SK-N-DZ (cell line): ENCODE measurements around the gene SDCCAG8. TPM values are rescaled to one million over a fixed set of nuclear protein-coding genes. Genes with fewer than 3 reads are reported as not detected.
A peak's percentile ranks its signal among the peaks of the same experiment; 100 is the strongest.
"Not testable (repeated sequence)": the region's sequence is repeated elsewhere in the genome, so short reads cannot be mapped to it uniquely, and the experiment has no call there.

Experiments
- DNase-seq: peaks from one replicate; pipeline ENCODE4 v3.0.0-alpha.2; 2015; ENCODE audit warnings: low spot score
- polyA plus RNA-seq, 2 experiments: library from polyadenylated mRNA; depleted of rRNA; stranded (reverse); fragments of >200 nt; gene quantifications; 2 replicates each; pipeline ENCODE4 v1.2.3, GENCODE V29; 2014

The SDCCAG8 gene
- 27.0 and 28.1 TPM in 2 replicates for polyA plus RNA-seq (2014; cell fraction: cytosol; rRNA removed)
- polyA plus RNA-seq (2014; cell fraction: nucleus; rRNA removed): 19.6 and 21.6 TPM in 2 replicates

DNA sequence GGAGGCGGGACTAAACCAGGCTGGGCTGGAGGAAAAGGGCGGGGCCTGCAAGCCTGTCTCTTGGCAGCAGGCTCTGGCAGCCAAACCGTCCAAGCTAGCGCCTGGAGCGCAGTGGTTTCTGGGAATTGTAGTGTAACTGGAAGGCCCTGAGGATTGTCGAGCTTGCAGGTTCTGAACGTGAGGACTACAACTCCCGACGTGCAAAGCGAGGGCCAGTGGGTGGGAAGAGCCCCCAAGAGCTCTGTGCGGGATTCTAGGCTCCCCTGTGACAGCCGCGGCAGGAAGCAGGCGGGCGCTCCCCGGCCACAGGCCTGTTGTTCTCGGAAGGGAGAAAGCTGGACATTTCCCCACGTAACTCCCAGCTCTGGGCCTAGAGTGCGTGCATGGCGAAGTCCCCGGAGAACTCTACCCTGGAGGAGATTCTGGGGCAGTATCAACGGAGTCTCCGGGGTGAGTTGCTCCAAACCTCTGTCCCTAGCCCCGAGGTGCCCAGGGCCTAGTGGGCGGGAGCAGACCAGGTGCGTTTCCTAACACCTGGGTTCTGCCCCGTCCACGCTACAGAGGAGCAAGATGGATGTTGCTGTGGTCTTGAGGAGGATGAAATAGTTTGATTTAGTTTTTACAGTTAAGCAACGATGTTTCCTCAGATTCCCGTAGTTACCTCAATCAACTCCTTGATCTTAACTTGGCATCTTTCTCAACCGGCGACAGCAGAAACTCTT lies at the start of gene SDCCAG8:
TSS of gene SDCCAG8 (plus strand) at position 251 of the 722 bp plus-strand sequence. CDS start at position 384, 133 bp downstream.
- peak; percentile 100 for DNase-seq

DNA sequence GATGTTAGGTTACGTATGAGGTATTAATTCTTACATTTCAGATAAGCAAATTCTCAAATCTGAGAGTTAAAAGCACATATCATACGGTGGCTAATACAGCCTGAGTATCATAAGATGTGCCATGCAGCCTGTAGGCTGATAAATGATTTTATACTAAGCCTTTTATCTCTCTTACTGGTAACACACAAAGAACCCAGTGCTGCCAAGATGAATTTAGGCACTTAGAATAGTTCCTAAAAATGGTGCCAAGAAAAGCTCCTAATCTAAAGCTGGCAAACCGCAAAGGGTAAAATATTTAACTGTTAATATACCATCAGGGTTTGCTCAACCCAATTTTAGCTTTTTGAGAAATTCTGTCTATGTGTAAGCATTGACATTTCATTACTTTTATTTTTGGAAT lies 43.9 kb upstream of the SDCCAG8 start:
- DNase-seq: not testable (repeated sequence)

DNA sequence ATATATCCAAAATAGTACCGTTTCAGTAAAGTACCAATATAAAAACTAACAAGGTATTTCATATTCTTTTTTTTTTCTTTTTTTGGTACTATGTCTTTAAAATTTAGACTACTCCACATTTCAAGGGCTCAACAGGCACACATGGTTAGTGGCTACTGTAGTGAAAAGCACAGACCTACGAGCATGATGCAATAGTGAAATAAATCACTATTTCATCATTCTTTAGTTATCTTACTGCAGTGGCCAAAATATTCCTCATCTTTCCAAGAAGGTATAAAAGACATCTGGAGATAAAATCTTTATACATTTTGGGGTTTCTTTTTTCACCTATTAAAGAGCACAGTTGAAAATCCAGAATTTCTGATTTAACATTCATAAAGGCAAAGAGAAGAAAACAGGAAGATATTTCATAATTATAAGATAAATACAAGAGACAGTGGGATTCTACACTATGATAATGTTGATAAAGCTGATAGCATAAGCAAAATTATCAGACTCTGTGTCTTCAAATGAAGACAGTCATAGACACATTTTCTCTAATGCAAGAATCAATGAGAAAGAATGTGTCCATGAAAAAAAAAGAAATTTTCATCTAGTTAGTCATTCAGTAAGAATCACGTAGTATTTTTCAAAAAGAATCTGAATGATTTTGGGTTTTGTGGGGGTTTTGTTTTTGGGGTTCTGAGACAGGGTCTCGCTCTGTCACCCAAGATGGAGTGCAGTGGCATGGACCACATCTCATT lies 42.6 kb upstream of the SDCCAG8 start:
- DNase-seq: no peak

DNA sequence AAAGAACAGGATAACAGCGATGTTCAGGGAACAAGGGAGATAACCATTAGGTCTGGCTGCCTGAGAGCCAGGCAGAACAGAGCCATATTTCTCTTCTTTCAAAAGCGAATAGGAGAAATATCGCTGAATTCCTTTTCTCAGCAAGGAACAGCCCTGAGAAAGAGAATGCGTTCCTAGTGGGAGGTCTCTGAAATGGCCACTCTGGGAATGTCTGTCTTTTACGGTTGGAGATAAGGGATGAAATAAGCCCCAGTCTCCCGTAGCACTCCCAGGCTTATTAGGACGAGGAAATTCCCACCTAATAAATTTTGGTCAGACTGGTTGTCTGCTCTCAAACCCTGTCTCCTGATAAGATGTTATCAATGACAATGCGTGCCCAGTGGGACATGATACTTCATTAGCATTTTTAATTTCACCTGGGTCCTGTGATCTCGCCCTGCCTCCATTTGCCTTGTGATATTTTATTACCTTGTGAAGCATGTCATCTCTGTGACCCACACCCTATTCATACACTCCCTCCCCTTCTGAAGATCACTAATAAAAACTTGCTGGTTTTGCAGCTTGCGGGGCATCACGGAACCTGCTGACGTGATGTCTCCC lies 40.5 kb upstream of the SDCCAG8 start:
- not testable (repeated sequence) for DNase-seq

DNA sequence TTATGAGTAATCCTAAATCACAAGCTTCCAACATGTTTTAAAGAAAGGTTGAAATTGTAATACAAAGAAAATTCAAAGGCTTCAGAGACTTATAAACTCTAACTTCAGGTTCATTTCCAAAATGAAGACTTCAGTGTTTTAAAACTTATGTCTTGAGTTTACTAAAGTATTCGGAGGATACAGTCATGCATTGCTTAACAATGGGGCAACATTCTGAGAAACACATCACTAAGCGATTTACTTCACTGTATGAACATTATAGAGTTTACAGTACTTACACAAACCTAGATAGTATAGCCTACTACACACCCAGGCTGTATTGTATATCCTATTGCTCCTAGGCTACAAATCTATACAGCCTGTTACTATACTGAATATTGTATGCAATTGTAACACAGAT lies 39.1 kb upstream of the SDCCAG8 start:
- DNase-seq: no peak

DNA sequence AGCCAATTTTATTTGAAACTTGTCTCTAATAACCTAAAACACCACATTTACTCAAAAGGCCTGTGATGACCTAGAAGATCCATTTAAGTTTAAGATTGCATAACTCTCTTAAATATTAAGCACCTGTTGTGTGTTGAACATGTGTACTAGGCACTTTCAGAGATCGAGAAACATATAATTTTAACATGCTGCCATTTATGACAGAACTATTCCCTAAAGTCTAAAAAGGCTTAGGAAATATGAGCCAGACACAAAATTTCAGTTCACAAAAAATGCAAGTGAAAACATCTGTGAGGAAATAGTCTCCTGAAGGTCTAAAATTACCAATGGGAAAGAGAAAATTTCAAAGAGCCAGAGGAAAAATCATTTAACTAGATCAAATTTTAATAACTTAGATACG lies 38.5 kb upstream of the SDCCAG8 start:
- DNase-seq: no peak

DNA sequence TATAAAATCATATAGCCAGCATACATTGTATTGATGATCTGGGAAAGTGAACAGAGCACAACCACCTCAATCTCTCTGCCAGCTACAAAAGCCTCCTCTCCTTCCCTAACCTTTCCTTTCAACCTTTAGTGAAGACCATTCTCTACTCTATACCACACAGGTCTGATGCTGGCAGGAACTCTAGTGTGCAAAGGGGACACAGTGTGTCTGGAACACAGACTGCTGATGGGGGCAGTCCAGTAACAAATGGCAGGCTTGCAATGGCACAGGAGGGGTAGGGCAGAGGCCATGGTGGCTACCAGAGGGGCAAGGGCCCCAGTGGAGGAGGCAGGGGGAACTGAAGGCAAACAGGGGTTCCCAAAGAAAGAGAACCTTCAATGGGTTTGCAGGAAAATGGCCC lies 37.8 kb upstream of the SDCCAG8 start:
- DNase-seq: no peak

DNA sequence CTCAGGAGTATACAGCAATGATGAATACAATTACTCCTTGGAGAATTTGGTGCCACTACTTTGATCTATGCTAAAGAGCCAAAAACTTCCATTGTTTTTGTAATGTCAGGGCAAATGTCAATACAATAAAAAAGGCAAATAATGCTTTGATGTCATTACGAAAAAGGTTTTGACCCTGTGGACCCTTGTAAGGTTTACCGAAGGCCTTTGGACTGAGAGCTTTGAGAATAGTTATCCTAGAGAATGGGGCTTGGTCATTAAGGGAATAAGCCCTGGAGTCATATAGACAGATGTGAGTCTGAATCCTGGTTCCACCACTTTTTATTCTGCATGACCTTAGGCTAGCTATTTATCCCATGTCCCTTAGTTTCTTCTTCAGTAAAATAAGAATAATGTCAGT lies 28.2 kb upstream of the SDCCAG8 start:
- DNase-seq: no peak

DNA sequence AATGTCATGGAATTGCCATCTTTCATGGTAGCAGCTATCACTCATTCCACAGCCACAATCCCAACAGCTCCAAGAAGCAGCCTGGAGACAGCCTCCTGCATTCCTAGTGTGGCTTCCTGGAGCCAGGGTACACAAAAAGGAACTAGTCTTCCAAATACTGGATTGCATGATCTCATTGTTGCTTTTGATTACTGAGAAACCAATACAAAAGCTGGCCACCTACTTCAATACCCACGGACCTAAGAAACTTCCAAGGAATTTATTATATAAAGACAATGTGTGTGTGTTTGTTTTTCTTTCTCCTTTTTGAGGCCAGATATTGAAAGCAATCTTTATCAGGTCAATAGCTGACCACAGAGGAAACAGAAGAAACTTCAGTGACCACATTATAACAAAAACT lies 26.3 kb upstream of the SDCCAG8 start:
- DNase-seq: no peak

DNA sequence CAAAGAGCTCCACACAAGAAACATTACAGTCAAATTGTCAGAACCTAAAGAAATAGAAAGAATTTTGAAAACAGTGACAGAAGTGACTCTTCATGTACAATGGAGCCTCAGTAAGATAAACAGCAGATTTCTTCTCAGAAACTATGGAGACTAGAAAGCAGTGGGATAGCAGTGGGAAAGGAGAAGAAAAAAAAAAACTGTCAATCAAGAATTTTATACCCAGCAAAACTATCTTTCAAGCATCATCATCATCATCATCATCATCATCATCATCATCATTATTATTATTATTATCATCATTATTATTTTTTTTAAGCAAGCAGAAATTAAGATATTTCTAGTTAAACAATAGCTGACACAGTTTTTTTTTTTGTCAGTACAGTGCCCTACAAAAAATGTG lies 24.9 kb upstream of the SDCCAG8 start:
- peak; percentile 8 for DNase-seq

DNA sequence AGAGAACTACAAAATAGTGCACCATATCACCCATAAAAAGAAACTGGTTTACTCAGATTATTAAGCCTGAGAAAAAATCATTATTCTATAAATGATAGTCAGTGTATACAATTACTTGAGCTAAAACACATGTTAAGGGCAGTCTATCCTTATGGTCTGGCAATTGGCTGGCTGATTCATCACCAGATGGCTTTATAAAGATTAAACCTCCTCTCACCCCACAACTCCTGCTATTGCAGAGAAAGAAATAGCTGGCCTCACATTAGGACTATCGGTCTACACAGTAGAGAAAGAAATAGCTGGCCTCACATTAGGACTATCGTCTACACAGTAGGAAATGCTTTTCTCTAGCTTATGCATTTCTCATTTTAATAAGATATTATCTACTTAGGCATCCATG lies 21.9 kb upstream of the SDCCAG8 start:
- DNase-seq: no peak

DNA sequence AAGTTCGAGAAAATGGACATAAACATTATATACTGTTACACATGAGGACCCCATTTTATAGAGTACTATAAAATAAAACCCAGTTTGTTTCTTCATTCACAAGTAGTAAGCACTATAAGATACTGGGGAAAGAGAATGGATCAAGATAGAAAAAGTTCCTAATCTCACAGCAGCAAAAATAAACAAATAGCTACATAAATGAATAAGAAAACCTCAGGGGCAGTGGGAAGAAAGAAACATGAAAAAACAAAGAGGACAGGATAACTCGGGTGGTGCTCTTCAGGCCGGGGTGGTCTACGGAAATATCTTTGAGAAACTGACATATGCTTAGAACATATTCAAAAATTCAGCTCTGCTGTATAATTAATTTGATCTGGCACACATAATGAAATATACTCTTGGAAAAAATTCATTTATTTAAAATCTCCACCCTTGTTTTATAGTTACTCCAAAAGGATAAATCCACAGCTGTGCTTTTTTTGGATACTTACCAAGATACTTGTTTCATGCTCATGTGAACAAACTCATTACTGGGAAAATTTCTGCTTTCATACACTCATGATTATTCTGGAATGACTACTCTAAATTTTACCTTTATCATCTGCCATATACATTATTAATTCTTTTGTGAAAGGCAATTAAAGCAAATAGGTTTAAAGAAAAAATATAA lies 20.7 kb upstream of the SDCCAG8 start:
- DNase-seq: no peak

DNA sequence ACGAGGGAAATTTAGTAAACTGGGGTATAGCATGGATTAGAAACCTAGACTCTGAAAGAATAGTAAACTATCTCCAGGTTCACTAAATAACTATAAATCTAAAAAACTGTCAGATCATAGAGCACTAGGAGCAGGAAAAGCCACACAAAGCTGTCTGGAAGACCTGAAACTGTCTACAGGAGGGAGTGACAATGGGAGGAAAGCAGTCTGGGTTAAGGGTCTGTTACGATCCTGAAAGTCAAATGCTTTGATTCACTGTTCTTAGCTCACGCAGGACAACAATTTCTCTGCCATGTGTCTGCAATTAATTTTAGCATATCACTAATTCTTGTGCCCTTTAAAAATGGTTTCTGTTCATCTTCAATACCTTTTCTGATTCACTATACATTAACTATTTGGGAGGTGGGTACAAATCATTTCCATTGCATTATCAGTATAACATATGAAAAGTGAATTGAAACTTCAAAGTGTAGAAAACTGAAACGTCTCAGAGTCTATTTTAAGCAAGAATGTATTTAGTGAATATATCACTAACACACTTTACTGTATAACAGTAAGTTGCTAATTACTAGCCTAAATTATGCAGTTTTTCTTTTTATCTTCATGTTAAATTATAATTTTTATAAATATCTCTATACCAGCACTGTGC lies 19.1 kb upstream of the SDCCAG8 start:
- DNase-seq: no peak

DNA sequence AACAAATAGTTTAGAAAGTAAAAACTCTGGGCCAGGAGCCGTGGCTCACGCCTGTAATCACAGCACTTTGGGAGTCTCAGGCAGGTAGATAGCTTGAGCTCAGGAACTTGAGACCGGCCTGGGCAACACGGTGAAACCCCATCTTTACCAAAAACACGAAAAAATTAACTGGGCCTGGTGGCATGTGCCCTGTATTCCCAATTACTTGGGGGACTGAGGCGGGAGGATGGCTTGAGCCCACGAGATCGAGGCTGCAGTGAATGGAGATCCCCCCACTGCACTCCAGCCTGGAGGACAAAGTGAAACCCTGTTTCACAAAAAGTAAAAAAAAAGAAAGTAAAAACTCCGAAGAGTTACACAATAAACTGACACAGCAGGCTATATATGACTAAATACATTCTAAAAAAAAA lies 11.4 kb upstream of the SDCCAG8 start:
- no peak for DNase-seq

DNA sequence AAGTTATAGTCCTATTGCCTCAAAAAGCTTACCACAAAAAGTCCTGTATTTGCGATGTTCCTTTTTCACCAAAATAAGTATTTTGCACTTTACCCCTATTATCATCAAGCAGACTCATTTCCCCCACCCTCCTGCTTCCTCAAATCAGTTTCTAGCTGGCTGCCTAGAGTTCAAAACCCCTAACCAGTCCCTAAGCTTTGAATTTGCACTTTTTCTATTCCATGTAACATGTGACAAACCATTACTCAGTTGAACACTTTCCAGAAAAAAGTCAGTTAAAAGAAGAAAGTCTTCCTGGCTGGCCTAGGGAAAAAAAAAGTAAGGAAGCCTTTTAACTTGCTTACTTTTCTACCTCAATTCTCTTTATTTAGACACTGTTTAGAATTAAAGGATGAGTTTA lies 8.9 kb upstream of the SDCCAG8 start:
- DNase-seq: no peak

DNA sequence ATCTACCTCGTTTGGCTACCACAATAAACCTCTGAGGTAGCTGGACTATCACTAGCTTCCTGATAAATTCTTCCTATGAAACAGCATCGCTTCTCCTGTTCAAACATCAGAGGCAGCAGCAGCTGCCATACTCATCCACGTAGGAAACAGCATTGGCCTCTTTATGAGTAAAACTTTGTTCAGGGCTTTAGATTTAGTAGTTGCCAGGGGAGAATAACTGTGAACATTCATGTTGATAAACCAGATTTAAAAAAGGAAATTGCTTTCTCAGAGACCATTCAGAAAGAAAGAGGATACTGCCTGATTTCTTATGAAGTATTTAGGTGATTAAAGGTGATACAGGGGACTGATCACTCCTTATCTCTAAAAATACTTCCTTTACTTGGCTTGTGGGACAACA lies 7.9 kb upstream of the SDCCAG8 start:
- DNase-seq: no peak

DNA sequence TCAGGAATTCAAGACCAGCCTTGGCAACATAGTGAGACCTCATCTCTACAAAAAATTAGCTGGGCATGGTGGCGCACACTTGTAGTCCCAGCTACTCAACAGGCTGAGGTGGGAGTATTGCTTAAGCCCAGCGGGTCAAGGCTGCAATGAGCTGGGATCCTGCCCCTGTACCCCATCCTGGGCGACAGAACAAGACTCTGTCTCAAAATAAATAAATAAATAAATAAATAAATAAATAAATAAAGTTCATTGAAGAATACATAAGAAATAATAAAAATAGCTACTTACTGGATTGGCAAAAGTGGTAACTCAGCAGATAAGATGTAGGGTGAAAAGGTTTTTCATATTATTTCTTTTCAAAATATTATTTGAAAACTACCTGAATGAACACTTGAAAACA lies 6.6 kb upstream of the SDCCAG8 start:
- DNase-seq: no peak

DNA sequence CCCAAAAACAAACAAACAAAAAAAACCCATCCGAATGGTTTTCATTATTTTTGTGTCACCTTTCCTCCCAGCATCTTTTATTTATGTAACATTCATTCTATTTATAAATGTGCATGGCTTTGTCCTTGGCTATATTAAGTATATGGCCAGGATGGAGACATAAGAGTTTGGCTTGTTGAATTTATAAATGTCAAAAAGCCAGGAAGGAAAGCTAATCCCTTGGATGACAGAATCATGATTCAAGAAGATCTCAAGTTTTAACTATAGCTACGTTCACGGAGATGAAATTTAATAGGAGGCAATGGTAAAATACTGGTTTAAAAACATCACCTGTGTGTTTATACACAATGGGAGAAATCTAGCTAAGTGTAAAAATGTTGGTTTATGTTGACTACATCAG lies 5.7 kb upstream of the SDCCAG8 start:
- DNase-seq: no peak

DNA sequence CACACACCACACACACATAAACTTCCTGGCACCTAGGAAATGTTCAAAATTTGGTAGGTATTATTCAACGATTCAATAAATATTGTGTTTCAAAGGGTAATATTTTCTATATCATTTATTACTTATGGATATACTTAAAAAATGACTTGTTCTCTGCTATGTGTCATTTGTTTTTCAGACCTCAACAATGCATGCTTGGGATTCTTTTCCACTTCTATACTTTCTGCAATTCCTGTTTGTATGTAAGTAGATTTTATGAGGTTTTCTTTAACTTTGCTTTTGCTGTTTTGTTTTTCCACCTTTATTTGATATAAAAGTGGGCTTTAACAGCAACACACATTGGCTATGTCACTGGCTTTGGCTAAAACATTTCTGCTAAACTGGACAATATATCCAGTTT lies 4.3 kb upstream of the SDCCAG8 start:
- no peak for DNase-seq

DNA sequence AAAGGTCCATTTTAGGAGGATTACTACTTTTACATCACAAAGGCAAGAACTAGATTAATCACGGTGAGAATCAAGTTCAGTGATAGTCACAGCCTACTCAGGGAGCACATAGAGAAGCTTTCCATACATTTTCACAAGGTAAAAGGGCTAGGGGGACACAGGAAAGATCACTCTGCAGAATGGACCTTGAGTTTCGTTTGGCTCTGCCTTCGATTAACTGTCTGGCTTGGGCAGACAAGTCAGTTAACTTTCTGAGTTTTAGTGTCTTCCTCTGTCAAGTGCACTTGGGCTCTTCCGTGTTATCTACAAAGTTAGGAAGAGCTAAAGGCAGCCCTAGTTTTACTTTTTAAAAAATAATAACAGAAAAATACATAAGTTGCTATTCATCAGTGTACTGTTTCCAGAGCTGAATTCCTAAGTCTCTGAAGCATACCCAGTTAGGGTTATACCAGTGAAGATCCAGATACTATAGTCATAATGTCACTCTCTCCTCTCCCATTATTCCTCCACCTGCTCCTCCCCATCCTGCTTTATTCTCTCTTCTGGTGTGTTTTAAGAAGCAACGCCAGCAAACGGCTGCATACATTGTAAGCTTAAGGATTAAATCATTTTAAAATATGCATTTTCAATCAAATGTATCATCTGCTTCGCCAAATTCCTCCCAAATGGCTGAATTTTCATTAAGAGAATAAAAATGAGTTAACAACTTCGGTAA lies 2.5 kb upstream of the SDCCAG8 start:
- peak; percentile 5 for DNase-seq

DNA sequence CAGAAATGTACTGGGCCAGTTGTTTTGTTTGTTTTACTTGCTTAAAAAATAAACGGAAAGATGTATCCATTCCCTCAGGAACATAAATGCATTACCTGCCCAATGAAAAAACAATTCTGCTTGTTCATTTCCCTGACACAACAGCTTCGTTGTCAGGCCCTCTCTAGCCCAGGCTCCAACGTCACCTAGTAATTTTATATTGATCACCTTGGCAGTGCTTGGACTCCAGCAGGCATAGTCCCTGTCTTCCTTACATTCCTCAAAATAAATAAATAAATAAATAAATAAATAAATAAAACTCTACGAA lies 2.0 kb upstream of the SDCCAG8 start:
- no peak for DNase-seq
